ENCODE data around the gene FERMT2. TPM values are rescaled to one million over a fixed set of nuclear protein-coding genes. Genes with fewer than 3 reads are reported as not detected.
A peak's percentile ranks its signal among the peaks of the same experiment; 100 is the strongest.

Gene FERMT2
- total and polyA plus RNA-seq, 2 experiments from 2014 or later = 108 to 148 TPM

- no peaks in the 10 kb centered on the region for H3K79me2 ChIP-seq (replicated peaks; ENCODE audit: insufficient read depth)
- no peak overlapping the region for H3K4me2 ChIP-seq
- Mint-ChIP-seq H3K27ac (peak overlapping the region; percentile 84; the same call in 1 of the 2 replicates), H3K27me3 (ENCODE audit: insufficient read depth, low read depth, poor library complexity) (no peaks in the 10 kb centered on the region), H3K4me1 (peaks cover 61% of the 10 kb centered on the region), H3K4me3 (no peak overlapping the region), H3K9me3 (no peaks in the 10 kb centered on the region), H3K36me3 (ENCODE audit: low read depth) (peaks cover 48% of the 10 kb centered on the region; the same call in 2 of the 3 replicates)
- H2AFZ ChIP-seq = no peak overlapping the region
- ATAC-seq (no peak), DNase-seq (ENCODE audit: low spot score) (no peak)
- H3K4me3 ChIP-seq = no peak overlapping the region
- H4K20me1 ChIP-seq (replicated peaks; ENCODE audit: insufficient read depth) = no peaks in the 10 kb centered on the region
- H3K4me1 ChIP-seq (ENCODE audit: insufficient read depth) = peaks cover 56% of the 10 kb centered on the region
- TF ChIP-seq NANOG (IDR thresholded peaks at IDR 0.05; ENCODE audit: borderline replicate concordance) (no peak), JUNB (IDR thresholded peaks at IDR 0.05; ENCODE audit: unreplicated experiment) (no peak), STAT1 (IDR thresholded peaks at IDR 0.05; ENCODE audit: unreplicated experiment) (no peak)
- TF ChIP-seq, protein P1, sequence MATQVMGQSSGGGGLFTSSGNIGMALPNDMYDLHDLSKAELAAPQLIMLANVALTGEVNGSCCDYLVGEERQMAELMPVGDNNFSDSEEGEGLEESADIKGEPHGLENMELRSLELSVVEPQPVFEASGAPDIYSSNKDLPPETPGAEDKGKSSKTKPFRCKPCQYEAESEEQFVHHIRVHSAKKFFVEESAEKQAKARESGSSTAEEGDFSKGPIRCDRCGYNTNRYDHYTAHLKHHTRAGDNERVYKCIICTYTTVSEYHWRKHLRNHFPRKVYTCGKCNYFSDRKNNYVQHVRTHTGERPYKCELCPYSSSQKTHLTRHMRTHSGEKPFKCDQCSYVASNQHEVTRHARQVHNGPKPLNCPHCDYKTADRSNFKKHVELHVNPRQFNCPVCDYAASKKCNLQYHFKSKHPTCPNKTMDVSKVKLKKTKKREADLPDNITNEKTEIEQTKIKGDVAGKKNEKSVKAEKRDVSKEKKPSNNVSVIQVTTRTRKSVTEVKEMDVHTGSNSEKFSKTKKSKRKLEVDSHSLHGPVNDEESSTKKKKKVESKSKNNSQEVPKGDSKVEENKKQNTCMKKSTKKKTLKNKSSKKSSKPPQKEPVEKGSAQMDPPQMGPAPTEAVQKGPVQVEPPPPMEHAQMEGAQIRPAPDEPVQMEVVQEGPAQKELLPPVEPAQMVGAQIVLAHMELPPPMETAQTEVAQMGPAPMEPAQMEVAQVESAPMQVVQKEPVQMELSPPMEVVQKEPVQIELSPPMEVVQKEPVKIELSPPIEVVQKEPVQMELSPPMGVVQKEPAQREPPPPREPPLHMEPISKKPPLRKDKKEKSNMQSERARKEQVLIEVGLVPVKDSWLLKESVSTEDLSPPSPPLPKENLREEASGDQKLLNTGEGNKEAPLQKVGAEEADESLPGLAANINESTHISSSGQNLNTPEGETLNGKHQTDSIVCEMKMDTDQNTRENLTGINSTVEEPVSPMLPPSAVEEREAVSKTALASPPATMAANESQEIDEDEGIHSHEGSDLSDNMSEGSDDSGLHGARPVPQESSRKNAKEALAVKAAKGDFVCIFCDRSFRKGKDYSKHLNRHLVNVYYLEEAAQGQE (IDR thresholded peaks at IDR 0.05; ENCODE audit: unreplicated experiment) = no peak
- TF ChIP-seq, protein P2, sequence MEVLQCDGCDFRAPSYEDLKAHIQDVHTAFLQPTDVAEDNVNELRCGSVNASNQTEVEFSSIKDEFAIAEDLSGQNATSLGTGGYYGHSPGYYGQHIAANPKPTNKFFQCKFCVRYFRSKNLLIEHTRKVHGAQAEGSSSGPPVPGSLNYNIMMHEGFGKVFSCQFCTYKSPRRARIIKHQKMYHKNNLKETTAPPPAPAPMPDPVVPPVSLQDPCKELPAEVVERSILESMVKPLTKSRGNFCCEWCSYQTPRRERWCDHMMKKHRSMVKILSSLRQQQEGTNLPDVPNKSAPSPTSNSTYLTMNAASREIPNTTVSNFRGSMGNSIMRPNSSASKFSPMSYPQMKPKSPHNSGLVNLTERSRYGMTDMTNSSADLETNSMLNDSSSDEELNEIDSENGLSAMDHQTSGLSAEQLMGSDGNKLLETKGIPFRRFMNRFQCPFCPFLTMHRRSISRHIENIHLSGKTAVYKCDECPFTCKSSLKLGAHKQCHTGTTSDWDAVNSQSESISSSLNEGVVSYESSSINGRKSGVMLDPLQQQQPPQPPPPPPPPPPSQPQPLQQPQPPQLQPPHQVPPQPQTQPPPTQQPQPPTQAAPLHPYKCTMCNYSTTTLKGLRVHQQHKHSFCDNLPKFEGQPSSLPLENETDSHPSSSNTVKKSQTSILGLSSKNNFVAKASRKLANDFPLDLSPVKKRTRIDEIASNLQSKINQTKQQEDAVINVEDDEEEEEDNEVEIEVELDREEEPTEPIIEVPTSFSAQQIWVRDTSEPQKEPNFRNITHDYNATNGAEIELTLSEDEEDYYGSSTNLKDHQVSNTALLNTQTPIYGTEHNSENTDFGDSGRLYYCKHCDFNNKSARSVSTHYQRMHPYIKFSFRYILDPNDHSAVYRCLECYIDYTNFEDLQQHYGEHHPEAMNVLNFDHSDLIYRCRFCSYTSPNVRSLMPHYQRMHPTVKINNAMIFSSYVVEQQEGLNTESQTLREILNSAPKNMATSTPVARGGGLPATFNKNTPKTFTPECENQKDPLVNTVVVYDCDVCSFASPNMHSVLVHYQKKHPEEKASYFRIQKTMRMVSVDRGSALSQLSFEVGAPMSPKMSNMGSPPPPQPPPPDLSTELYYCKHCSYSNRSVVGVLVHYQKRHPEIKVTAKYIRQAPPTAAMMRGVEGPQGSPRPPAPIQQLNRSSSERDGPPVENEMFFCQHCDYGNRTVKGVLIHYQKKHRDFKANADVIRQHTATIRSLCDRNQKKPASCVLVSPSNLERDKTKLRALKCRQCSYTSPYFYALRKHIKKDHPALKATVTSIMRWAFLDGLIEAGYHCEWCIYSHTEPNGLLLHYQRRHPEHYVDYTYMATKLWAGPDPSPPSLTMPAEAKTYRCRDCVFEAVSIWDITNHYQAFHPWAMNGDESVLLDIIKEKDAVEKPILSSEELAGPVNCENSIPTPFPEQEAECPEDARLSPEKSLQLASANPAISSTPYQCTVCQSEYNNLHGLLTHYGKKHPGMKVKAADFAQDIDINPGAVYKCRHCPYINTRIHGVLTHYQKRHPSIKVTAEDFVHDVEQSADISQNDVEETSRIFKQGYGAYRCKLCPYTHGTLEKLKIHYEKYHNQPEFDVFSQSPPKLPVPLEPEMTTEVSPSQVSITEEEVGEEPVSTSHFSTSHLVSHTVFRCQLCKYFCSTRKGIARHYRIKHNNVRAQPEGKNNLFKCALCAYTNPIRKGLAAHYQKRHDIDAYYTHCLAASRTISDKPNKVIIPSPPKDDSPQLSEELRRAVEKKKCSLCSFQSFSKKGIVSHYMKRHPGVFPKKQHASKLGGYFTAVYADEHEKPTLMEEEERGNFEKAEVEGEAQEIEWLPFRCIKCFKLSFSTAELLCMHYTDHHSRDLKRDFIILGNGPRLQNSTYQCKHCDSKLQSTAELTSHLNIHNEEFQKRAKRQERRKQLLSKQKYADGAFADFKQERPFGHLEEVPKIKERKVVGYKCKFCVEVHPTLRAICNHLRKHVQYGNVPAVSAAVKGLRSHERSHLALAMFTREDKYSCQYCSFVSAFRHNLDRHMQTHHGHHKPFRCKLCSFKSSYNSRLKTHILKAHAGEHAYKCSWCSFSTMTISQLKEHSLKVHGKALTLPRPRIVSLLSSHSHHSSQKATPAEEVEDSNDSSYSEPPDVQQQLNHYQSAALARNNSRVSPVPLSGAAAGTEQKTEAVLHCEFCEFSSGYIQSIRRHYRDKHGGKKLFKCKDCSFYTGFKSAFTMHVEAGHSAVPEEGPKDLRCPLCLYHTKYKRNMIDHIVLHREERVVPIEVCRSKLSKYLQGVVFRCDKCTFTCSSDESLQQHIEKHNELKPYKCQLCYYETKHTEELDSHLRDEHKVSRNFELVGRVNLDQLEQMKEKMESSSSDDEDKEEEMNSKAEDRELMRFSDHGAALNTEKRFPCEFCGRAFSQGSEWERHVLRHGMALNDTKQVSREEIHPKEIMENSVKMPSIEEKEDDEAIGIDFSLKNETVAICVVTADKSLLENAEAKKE (CRISPR knock-in tag; IDR thresholded peaks at IDR 0.05) = no peak
- TF ChIP-seq, protein P3, sequence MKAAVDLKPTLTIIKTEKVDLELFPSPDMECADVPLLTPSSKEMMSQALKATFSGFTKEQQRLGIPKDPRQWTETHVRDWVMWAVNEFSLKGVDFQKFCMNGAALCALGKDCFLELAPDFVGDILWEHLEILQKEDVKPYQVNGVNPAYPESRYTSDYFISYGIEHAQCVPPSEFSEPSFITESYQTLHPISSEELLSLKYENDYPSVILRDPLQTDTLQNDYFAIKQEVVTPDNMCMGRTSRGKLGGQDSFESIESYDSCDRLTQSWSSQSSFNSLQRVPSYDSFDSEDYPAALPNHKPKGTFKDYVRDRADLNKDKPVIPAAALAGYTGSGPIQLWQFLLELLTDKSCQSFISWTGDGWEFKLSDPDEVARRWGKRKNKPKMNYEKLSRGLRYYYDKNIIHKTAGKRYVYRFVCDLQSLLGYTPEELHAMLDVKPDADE (IDR thresholded peaks at IDR 0.05) = no peak
- H3K27ac ChIP-seq (ENCODE audit: low read depth) = peak overlapping the region; percentile 72; the same call in 1 of the 2 replicates
- H3K27me3 ChIP-seq (ENCODE audit: insufficient read depth) = no peaks in the 10 kb centered on the region
- H3K36me3 ChIP-seq (ENCODE audit: insufficient read depth) = 0 out of 2 replicates have a peak, but pooled peaks cover 1% of the 10 kb centered on the region
- H3F3A ChIP-seq (replicated peaks; ENCODE audit: low read depth) = no peaks in the 10 kb centered on the region
- no peaks in the 10 kb centered on the region for H3K9me2 ChIP-seq (ENCODE audit: insufficient read depth)
Observed at GRCh38 chr14:52877628-52878027, 73.2 kb downstream of the FERMT2 start.

Data from GM23338 (cell line).